A549 (cell line): ENCODE measurements around the gene TNNI2. TPM values are rescaled to one million over a fixed set of nuclear protein-coding genes. Genes with fewer than 3 reads are reported as not detected.

ENCODE experiments used
- ATAC-seq, 2 experiments: fragments of 200-7000 bp in 1 of 2; fragments of >200 bp in 1 of 2; cut with Nextera tagmentation in 1 of 2; cut with Tn5 transposase in 1 of 2; 3 replicates each; pipeline versions ENCODE4 v1.8.0 to v1.9.1; 2018 to 2020; ENCODE audit warnings: mild to moderate bottlenecking in 1 of 2, moderate library complexity in 1 of 2
- CTCF ChIA-PET: fragments of 300-600 bp; sonication (Branson Sonifier 250); formaldehyde crosslinking; extraction: SDS; loops from one replicate; lab custom pipeline; 2021; ENCODE audit warnings: antibody characterized with exemption, inconsistent platforms; lab: Yijun Ruan, JAX
- POLR2A ChIA-PET: fragments of 350-600 bp; formaldehyde crosslinking; extraction: SDS; loops from one replicate; lab custom pipeline; 2021; ENCODE audit warnings: antibody characterized with exemption, inconsistent platforms; lab: Yijun Ruan, JAX
- DNase-seq, 2 experiments: peaks; one replicate each; pipeline versions ENCODE4 v3.0.0 to v3.0.0-alpha.2; 2011 to 2016; ENCODE audit warnings: low read depth in 1 of 2, low spot score in 1 of 2
- FAIRE-seq: peaks from 2 replicates; lab custom pipeline; 2011; peaks lifted over from hg19 to GRCh38; lab: Jason Lieb, UNC
- H3K27ac ChIP-seq, 2 experiments: fragments of >200 bp; sonication (Bioruptor Twin); formaldehyde crosslinking; 3 replicates each; pipeline ENCODE4 v1.5.1; 2016 to 2017
- H3K4me1 ChIP-seq: fragments of >200 bp; sonication (Bioruptor Twin); formaldehyde crosslinking; 3 replicates; pipeline ENCODE4 v1.6.1; 2016
- H3K4me2 ChIP-seq: fragments of >200 bp; sonication (Bioruptor Twin); formaldehyde crosslinking; 3 replicates; pipeline ENCODE4 v1.6.1; 2016
- H3K4me3 ChIP-seq: fragments of >200 bp; sonication (Bioruptor Twin); formaldehyde crosslinking; 3 replicates; pipeline ENCODE4 v1.5.1; 2016
- H3K9me3 ChIP-seq: fragments of >200 bp; sonication (Bioruptor Twin); formaldehyde crosslinking; 3 replicates; pipeline ENCODE4 v1.6.1; 2016
- BHLHE40 ChIP-seq: IDR thresholded peaks from 2 replicates; pipeline ENCODE4 v1.6.1; 2012; ENCODE audit warnings: low read depth, low read length, inconsistent platforms
- CBX2 ChIP-seq: fragments of 200-600 bp; sonication (generic); IDR thresholded peaks from 2 replicates; pipeline ENCODE4 v1.6.1; 2016; ENCODE audit warnings: low read depth, mild to moderate bottlenecking, borderline replicate concordance
- CBX8 ChIP-seq: fragments of 200-600 bp; sonication (generic); IDR thresholded peaks from 2 replicates; pipeline ENCODE4 v1.6.1; 2016
- CEBPB ChIP-seq, 2 experiments: fragments of >200 bp in 1 of 2; sonication (Bioruptor Twin) in 1 of 2; formaldehyde crosslinking in 1 of 2; IDR thresholded peaks; 2 replicates each; pipeline ENCODE4 v1.6.1; 2012 to 2016
- CHD4 ChIP-seq: fragments of 200-600 bp; sonication (generic); IDR thresholded peaks from 2 replicates; pipeline ENCODE4 v1.6.1; 2016; ENCODE audit warnings: antibody characterized with exemption, mild to moderate bottlenecking, borderline replicate concordance
- EHMT2 ChIP-seq: fragments of 200-600 bp; sonication (generic); IDR thresholded peaks from 2 replicates; pipeline ENCODE4 v1.6.1; 2016; ENCODE audit warnings: antibody characterized with exemption, low read depth, mild to moderate bottlenecking, moderate library complexity
- FOSB ChIP-seq: fragments of 250-450 bp; sonication (Bioruptor Pico); IDR thresholded peaks from 2 replicates; pipeline ENCODE4 v1.5.0; 2020; ENCODE audit warnings: mild to moderate bottlenecking, moderate library complexity
- FOSL2 ChIP-seq, 2 experiments: fragments of 450-650 bp in 1 of 2; fragments of >200 bp in 1 of 2; sonication (Bioruptor Twin) in 1 of 2; formaldehyde crosslinking; IDR thresholded peaks; 2 replicates each; pipeline versions ENCODE4 v1.5.0 to v1.6.1; 2016 to 2020; ENCODE audit warnings: mild to moderate bottlenecking in 1 of 2, moderate library complexity in 1 of 2
- GATA3 ChIP-seq: IDR thresholded peaks from 2 replicates; pipeline ENCODE4 v1.6.1; 2012; ENCODE audit warnings: borderline replicate concordance
- HDAC2 ChIP-seq: fragments of 200-600 bp; sonication (generic); IDR thresholded peaks from 2 replicates; pipeline ENCODE4 v1.6.1; 2016
- HOXA7 ChIP-seq: fragments of 250-450 bp; sonication (Bioruptor Pico); IDR thresholded peaks from 2 replicates; pipeline ENCODE4 v1.5.0; 2020; ENCODE audit warnings: mild to moderate bottlenecking, moderate library complexity
- MAZ ChIP-seq: fragments of 150-350 bp; IDR thresholded peaks from 2 replicates; pipeline ENCODE4 v1.6.1; 2014; ENCODE audit warnings: antibody characterized with exemption, low read depth, low read length, borderline replicate concordance
- POLR2AphosphoS2 ChIP-seq: conservative IDR thresholded peaks from 2 replicates; pipeline ENCODE4 v1.6.1; 2012; ENCODE audit warnings: low read length, improper control_type of control experiment, inconsistent platforms
- RAD21 ChIP-seq, 2 experiments: fragments of >200 bp in 1 of 2; sonication (Bioruptor Twin) in 1 of 2; formaldehyde crosslinking in 1 of 2; IDR thresholded peaks in 1 of 2; conservative IDR thresholded peaks in 1 of 2; 2 replicates in 1 of 2; 3 replicates in 1 of 2; pipeline ENCODE4 v1.6.1; 2012 to 2018; ENCODE audit warnings: inconsistent platforms in 1 of 2
- RFX5 ChIP-seq: fragments of 450-650 bp; IDR thresholded peaks from 2 replicates; pipeline ENCODE4 v1.7.1; 2014; ENCODE audit warnings: antibody characterized with exemption, mild to moderate bottlenecking, moderate library complexity
- RNF2 ChIP-seq: fragments of 200-600 bp; sonication (generic); IDR thresholded peaks from 2 replicates; pipeline ENCODE4 v1.6.1; 2016; ENCODE audit warnings: low read depth, mild to moderate bottlenecking, antibody characterized with exemption, moderate library complexity, borderline replicate concordance
- SREBF2 ChIP-seq: fragments of 450-650 bp; IDR thresholded peaks from 2 replicates; pipeline ENCODE4 v1.6.1; 2014; ENCODE audit warnings: mild to moderate bottlenecking, moderate library complexity
- TFCP2L1 ChIP-seq: fragments of 250-450 bp; sonication (Bioruptor Pico); IDR thresholded peaks from 2 replicates; pipeline ENCODE4 v1.5.0; 2021; ENCODE audit warnings: mild to moderate bottlenecking
- TP53 ChIP-seq: fragments of 250-450 bp; sonication (Bioruptor Pico); IDR thresholded peaks from 2 replicates; pipeline ENCODE4 v1.5.0; 2021; ENCODE audit warnings: mild to moderate bottlenecking, moderate library complexity
- WGBS: methylation state at CpG from one replicate; pipeline ENCODE4 v1.1.6; 2017; ENCODE audit errors: missing lambda C conversion rate; 5-methylcytosine and 5-hydroxymethylcytosine counted together
- polyA plus RNA-seq, 4 experiments: library from polyadenylated mRNA; depleted of rRNA in 3 of 4; stranded (reverse); fragments of >200 nt; fragmentation: RNase III in 1 of 4; extraction: RNeasy Plus Mini Kit Qiagen cat#74134 plus additional on column Dnase treatment in 1 of 4; gene quantifications; 2 replicates in 3 of 4; 3 replicates in 1 of 4; pipeline ENCODE4 v1.2.3, GENCODE V29; 2011 to 2017
- TF ChIP-seq, protein P1 (sequence below): fragments of 250-450 bp; sonication (Bioruptor Pico); IDR thresholded peaks from 2 replicates; pipeline ENCODE4 v1.5.0; 2020; ENCODE audit warnings: low read depth, mild to moderate bottlenecking, moderate library complexity
- TF ChIP-seq, protein P2 (sequence below): IDR thresholded peaks from 2 replicates; pipeline ENCODE4 v1.6.1; 2012; ENCODE audit warnings: low read depth, borderline replicate concordance
- TF ChIP-seq, protein P3 (sequence below): IDR thresholded peaks from 2 replicates; pipeline ENCODE4 v1.6.1; 2012
- TF ChIP-seq, protein P4 (sequence below): fragments of 200-600 bp; sonication (generic); IDR thresholded peaks from 2 replicates; pipeline ENCODE4 v1.6.1; 2016; ENCODE audit warnings: antibody characterized with exemption, mild to moderate bottlenecking, moderate library complexity
- TF ChIP-seq, protein P5 (sequence below): fragments of 150-350 bp; IDR thresholded peaks from 2 replicates; pipeline ENCODE4 v1.6.1; 2014; ENCODE audit warnings: low read depth, mild to moderate bottlenecking, low read length

Gene TNNI2
- polyA plus RNA-seq, 2 of the 4 experiments (the other 2 are of a cell fraction) = not detected

DNA sequence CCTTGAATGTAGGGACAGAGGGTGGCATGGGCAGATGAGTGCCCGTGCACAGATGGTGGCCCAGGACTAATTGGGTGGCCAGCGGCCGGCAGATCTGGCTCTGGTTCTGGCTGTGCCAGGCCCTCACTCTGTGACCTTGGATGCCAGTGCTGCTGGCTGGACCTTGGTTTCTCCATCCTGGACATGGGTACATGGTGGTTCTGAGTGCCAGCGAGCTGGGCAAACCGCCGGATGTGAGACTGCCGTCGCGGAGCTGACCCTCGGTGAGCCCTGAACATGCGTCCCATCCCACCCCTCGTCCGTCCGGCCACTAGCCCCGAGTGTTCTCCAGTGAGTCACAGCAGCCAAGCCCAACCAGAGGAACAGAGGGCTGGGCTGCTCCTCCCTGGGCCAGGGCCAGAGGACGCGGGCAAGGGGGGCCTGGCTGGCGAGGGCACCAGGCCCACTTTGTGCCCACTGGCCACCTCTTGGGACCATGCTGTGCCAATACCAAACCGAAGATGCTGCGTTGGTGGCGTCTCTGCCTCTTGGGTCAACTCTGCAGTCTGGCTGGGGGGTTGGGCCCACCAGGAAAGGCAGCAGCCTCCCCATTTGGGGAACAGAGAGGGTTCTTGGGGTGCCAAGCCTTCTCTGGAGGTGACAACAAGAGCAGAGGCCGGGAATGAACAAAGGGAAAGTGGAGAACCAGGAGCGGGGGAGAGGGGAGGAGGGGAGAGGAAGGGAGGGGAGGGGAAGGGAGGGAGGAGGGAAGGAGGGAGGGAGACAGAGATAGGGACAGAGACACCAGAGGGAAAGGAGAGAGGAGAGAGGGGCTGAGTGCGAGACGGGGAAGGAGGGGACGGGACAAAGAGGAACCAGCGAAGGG, 24.8 kb downstream of the TNNI2 start:
- WGBS = 32% methylated on average over 21 of the region's 27 CpGs
- ChIA-PET CTCF (interaction anchor here (1.1 to 1.9 kb wide), 6 partner anchors 13 to 317 kb away, joined by 3 to 9 read pairs (median 6); no protein-coding TSS in a partner anchor), POLR2A (interaction anchor here (0.5 kb wide), 1 partner anchor 14 kb away, joined by 9 read pairs; no protein-coding TSS in a partner anchor)
- TF ChIP-seq FOSL2 (IDR thresholded peaks at IDR 0.05) (no peak), FOSL2 (CRISPR knock-in tag; IDR thresholded peaks at IDR 0.05) (peak; percentile 94), GATA3 (no peak), SREBF2 (no peak), RNF2 (no peak), CEBPB (IDR thresholded peaks at IDR 0.05) (no peak)
- TF ChIP-seq, protein P1, sequence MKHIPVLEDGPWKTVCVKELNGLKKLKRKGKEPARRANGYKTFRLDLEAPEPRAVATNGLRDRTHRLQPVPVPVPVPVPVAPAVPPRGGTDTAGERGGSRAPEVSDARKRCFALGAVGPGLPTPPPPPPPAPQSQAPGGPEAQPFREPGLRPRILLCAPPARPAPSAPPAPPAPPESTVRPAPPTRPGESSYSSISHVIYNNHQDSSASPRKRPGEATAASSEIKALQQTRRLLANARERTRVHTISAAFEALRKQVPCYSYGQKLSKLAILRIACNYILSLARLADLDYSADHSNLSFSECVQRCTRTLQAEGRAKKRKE (CRISPR knock-in tag) = 0 out of 2 replicates have a peak, but pooled peaks have one; percentile 61
- TF ChIP-seq, protein P2, sequence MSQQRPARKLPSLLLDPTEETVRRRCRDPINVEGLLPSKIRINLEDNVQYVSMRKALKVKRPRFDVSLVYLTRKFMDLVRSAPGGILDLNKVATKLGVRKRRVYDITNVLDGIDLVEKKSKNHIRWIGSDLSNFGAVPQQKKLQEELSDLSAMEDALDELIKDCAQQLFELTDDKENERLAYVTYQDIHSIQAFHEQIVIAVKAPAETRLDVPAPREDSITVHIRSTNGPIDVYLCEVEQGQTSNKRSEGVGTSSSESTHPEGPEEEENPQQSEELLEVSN = peak; percentile 44
- TF ChIP-seq, protein P3, sequence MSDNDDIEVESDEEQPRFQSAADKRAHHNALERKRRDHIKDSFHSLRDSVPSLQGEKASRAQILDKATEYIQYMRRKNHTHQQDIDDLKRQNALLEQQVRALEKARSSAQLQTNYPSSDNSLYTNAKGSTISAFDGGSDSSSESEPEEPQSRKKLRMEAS = peak; percentile 79
- ATAC-seq = peak; percentile 85 to 91
- H3K27ac ChIP-seq = peak overlapping the region; percentile 87 to 94
- peak; percentile 71 to 86 for DNase-seq
- no peak overlapping the region for H3K4me3 ChIP-seq
- no peaks in the 10 kb centered on the region for H3K9me3 ChIP-seq
- peaks cover 33% of the 10 kb centered on the region for H3K4me1 ChIP-seq
- no peak for FAIRE-seq
- H3K4me2 ChIP-seq = peak overlapping the region; percentile 81

DNA sequence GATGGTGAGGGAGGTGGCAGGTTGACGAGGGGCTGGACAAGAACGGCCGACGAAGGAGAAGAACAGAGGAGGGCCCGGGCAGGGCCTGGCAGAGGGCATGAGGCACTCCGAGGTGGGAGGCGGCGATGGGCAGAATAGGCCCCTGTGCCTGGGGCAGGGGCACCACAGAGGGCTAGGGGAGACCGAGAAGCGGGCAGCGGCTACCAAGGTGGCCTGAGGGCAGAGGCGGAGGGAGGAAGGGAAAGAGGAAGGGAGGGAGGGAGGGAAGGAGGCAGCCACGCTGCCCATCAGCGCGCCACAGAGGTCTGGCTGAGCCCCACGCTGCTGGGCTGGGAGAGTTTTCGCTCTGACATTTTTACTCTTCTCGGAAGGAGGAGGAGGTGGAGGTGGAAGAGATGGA, 25.4 kb downstream of the TNNI2 start:
- H3K4me1 ChIP-seq = peaks cover 33% of the 10 kb centered on the region
- H3K4me2 ChIP-seq = peak overlapping the region; percentile 81
- ATAC-seq = no peak
- H3K9me3 ChIP-seq = no peaks in the 10 kb centered on the region
- no peak for DNase-seq
- ChIA-PET CTCF (interaction anchor here (1.0 to 3.5 kb wide), 3 partner anchors 12 to 90 kb away, joined by 3 to 19 read pairs (median 12); no protein-coding TSS in a partner anchor), POLR2A (no interaction called here)
- WGBS = 95% methylated on average over 18 of the region's 18 CpGs
- FAIRE-seq = no peak
- peak overlapping the region; percentile 87 to 94 for H3K27ac ChIP-seq
- no peak overlapping the region for H3K4me3 ChIP-seq
- TF ChIP-seq MAZ = no peak
- no peak for TF ChIP-seq BHLHE40
- TF ChIP-seq, protein P4, sequence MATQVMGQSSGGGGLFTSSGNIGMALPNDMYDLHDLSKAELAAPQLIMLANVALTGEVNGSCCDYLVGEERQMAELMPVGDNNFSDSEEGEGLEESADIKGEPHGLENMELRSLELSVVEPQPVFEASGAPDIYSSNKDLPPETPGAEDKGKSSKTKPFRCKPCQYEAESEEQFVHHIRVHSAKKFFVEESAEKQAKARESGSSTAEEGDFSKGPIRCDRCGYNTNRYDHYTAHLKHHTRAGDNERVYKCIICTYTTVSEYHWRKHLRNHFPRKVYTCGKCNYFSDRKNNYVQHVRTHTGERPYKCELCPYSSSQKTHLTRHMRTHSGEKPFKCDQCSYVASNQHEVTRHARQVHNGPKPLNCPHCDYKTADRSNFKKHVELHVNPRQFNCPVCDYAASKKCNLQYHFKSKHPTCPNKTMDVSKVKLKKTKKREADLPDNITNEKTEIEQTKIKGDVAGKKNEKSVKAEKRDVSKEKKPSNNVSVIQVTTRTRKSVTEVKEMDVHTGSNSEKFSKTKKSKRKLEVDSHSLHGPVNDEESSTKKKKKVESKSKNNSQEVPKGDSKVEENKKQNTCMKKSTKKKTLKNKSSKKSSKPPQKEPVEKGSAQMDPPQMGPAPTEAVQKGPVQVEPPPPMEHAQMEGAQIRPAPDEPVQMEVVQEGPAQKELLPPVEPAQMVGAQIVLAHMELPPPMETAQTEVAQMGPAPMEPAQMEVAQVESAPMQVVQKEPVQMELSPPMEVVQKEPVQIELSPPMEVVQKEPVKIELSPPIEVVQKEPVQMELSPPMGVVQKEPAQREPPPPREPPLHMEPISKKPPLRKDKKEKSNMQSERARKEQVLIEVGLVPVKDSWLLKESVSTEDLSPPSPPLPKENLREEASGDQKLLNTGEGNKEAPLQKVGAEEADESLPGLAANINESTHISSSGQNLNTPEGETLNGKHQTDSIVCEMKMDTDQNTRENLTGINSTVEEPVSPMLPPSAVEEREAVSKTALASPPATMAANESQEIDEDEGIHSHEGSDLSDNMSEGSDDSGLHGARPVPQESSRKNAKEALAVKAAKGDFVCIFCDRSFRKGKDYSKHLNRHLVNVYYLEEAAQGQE = no peak
- TF ChIP-seq CHD4 = no peak
- no peak for TF ChIP-seq FOSB
- no peak for TF ChIP-seq HDAC2
- TF ChIP-seq RFX5 = no peak
- no peak for TF ChIP-seq CBX8
- no peak for TF ChIP-seq RAD21 (conservative IDR thresholded peaks at IDR 0.05 in 1 of 2, IDR thresholded peaks at IDR 0.05 in 1 of 2)
- no peak for TF ChIP-seq POLR2AphosphoS2
- TF ChIP-seq TFCP2L1 (CRISPR knock-in tag) = no peak
- TF ChIP-seq TP53 (CRISPR knock-in tag) = no peak
- no peak for TF ChIP-seq EHMT2
- TF ChIP-seq, protein P5, sequence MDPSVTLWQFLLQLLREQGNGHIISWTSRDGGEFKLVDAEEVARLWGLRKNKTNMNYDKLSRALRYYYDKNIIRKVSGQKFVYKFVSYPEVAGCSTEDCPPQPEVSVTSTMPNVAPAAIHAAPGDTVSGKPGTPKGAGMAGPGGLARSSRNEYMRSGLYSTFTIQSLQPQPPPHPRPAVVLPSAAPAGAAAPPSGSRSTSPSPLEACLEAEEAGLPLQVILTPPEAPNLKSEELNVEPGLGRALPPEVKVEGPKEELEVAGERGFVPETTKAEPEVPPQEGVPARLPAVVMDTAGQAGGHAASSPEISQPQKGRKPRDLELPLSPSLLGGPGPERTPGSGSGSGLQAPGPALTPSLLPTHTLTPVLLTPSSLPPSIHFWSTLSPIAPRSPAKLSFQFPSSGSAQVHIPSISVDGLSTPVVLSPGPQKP = no peak
- TF ChIP-seq CEBPB (IDR thresholded peaks at IDR 0.05) = no peak
- no peak for TF ChIP-seq HOXA7 (CRISPR knock-in tag)
- no peak for TF ChIP-seq CBX2
